IMR-90 (cell line): ENCODE measurements around the gene PALM. TPM values are rescaled to one million over a fixed set of nuclear protein-coding genes. Genes with fewer than 3 reads are reported as not detected.
A peak's percentile ranks its signal among the peaks of the same experiment; 100 is the strongest.

Experiments
- ATAC-seq: fragments of 200-7000 bp; cut with Tn5 transposase; 2 replicates; pipeline ENCODE4 v1.9.1; 2020; ENCODE audit warnings: low read depth, mild to moderate bottlenecking, moderate library complexity
- BruUV-seq: library from RNA; stranded (reverse); fragments of 400-500 nt; replicated peaks from 2 replicates; lab custom pipeline; 2021; lab: Mats Ljungman, UMichigan
- CTCF ChIA-PET: fragments of 300-600 bp; formaldehyde crosslinking; extraction: SDS; loops from one replicate; lab custom pipeline; 2021; ENCODE audit warnings: antibody characterized with exemption; lab: Yijun Ruan, JAX
- POLR2A ChIA-PET: fragments of 300-600 bp; sonication (Branson Sonifier 250); formaldehyde crosslinking; loops from one replicate; lab custom pipeline; 2022; ENCODE audit warnings: antibody characterized with exemption; ENCODE audit not compliant: unreplicated experiment; lab: Charles Lee
- DNase-seq: peaks from one replicate; pipeline ENCODE4 v3.0.0; 2013
- H2AFZ ChIP-seq: replicated peaks from 2 replicates; pipeline ENCODE3; 2013; ENCODE audit warnings: low read length, mild to moderate bottlenecking; ENCODE audit not compliant: poor library complexity
- H2AK5ac ChIP-seq: 2 replicates; pipeline ENCODE4 v1.6.1; 2013; ENCODE audit warnings: low read depth, low read length, inconsistent platforms
- H2AK9ac ChIP-seq: replicated peaks from 2 replicates; pipeline ENCODE3; 2013; ENCODE audit warnings: mild to moderate bottlenecking, low read depth, low read length, moderate library complexity; ENCODE audit not compliant: poor library complexity
- H2BK120ac ChIP-seq: 2 replicates; pipeline ENCODE4 v1.6.1; 2013; ENCODE audit warnings: low read depth, low read length, inconsistent platforms
- H2BK15ac ChIP-seq: 3 replicates; pipeline ENCODE4 v1.6.1; 2013; ENCODE audit warnings: low read depth, low read length, inconsistent platforms
- H2BK20ac ChIP-seq: 2 replicates; pipeline ENCODE4 v1.6.1; 2013; ENCODE audit warnings: low read depth, mild to moderate bottlenecking, inconsistent platforms, low read length, moderate library complexity
- H2BK5ac ChIP-seq: 2 replicates; pipeline ENCODE4 v1.6.1; 2013; ENCODE audit warnings: mild to moderate bottlenecking, low read depth, low read length, inconsistent platforms; ENCODE audit not compliant: poor library complexity, severe bottlenecking
- H3K14ac ChIP-seq: replicated peaks from 2 replicates; pipeline ENCODE4 v1.6.1; 2013; ENCODE audit warnings: low read depth, low read length, inconsistent platforms
- H3K18ac ChIP-seq: 2 replicates; pipeline ENCODE4 v1.6.1; 2013; ENCODE audit warnings: low read depth, low read length, control low read depth
- H3K23ac ChIP-seq: 2 replicates; pipeline ENCODE4 v1.6.1; 2013; ENCODE audit warnings: low read depth, low read length, inconsistent platforms
- H3K27ac ChIP-seq: 2 replicates; pipeline ENCODE4 v1.5.1; 2013; ENCODE audit warnings: mild to moderate bottlenecking, control low read depth, low read length; ENCODE audit not compliant: insufficient read depth
- H3K27me3 ChIP-seq: 2 replicates; pipeline ENCODE4 v1.6.1; 2013; ENCODE audit warnings: low read length; ENCODE audit not compliant: control insufficient read depth, insufficient read depth
- H3K36me3 ChIP-seq: 2 replicates; pipeline ENCODE4 v1.6.1; 2013; ENCODE audit warnings: low read length, mixed read lengths; ENCODE audit not compliant: control insufficient read depth, insufficient read depth
- H3K4ac ChIP-seq: 2 replicates; pipeline ENCODE4 v1.6.1; 2013; ENCODE audit warnings: low read depth, low read length, inconsistent platforms
- H3K4me1 ChIP-seq: 2 replicates; pipeline ENCODE4 v1.6.1; 2013; ENCODE audit warnings: low read length, mixed read lengths; ENCODE audit not compliant: control insufficient read depth, insufficient read depth
- H3K4me2 ChIP-seq: 2 replicates; pipeline ENCODE4 v1.6.1; 2013; ENCODE audit warnings: low read depth, mild to moderate bottlenecking, control low read depth, low read length, moderate library complexity
- H3K4me3 ChIP-seq: 2 replicates; pipeline ENCODE4 v1.5.1; 2013; ENCODE audit warnings: low read depth, mild to moderate bottlenecking, control low read depth, low read length, moderate library complexity; ENCODE audit not compliant: insufficient read depth
- H3K56ac ChIP-seq: 2 replicates; pipeline ENCODE4 v1.6.1; 2013; ENCODE audit warnings: low read length, inconsistent platforms; ENCODE audit not compliant: insufficient read depth; ENCODE audit errors: extremely low read depth
- H3K79me1 ChIP-seq, 2 experiments: 2 replicates each; pipeline ENCODE4 v1.6.1; 2013; ENCODE audit warnings: low read length in 2 of 2, inconsistent platforms in 1 of 2, low read depth in 1 of 2
- H3K9ac ChIP-seq: 2 replicates; pipeline ENCODE4 v1.6.1; 2013; ENCODE audit warnings: low read depth, low read length, control low read depth
- H3K9me1 ChIP-seq: 2 replicates; pipeline ENCODE4 v1.6.1; 2013; ENCODE audit warnings: low read length, inconsistent platforms; ENCODE audit not compliant: insufficient read depth
- H3K9me3 ChIP-seq: 2 replicates; pipeline ENCODE4 v1.6.1; 2013; ENCODE audit warnings: low read length; ENCODE audit not compliant: control insufficient read depth, insufficient read depth
- H4K20me1 ChIP-seq: 2 replicates; pipeline ENCODE4 v1.6.1; 2013; ENCODE audit warnings: low read length, inconsistent platforms; ENCODE audit not compliant: insufficient read depth
- H4K5ac ChIP-seq: 2 replicates; pipeline ENCODE4 v1.6.1; 2013; ENCODE audit warnings: mild to moderate bottlenecking, low read depth, low read length, control low read depth
- H4K8ac ChIP-seq, 2 experiments: 2 replicates each; pipeline ENCODE4 v1.6.1; 2013; ENCODE audit warnings: low read depth in 2 of 2, low read length in 2 of 2, control low read depth in 1 of 2, inconsistent platforms in 1 of 2
- H4K91ac ChIP-seq: 2 replicates; pipeline ENCODE4 v1.6.1; 2013; ENCODE audit warnings: low read depth, low read length, inconsistent platforms; ENCODE audit not compliant: insufficient read depth
- CEBPB ChIP-seq: IDR thresholded peaks from 2 replicates; pipeline ENCODE4 v1.6.1; 2012; ENCODE audit warnings: low read depth, low read length, improper control_type of control experiment
- CHD1 ChIP-seq: IDR thresholded peaks from 2 replicates; pipeline ENCODE4 v1.6.1; 2012; ENCODE audit warnings: low read depth, low read length, improper control_type of control experiment
- FOS ChIP-seq: fragments of 150-350 bp; IDR thresholded peaks from 2 replicates; pipeline ENCODE4 v1.6.1; 2016; ENCODE audit warnings: low read depth, low read length
- MAFK ChIP-seq: IDR thresholded peaks from 2 replicates; pipeline ENCODE4 v1.6.1; 2012; ENCODE audit warnings: low read depth, low read length, improper control_type of control experiment
- MAZ ChIP-seq: IDR thresholded peaks from 2 replicates; pipeline ENCODE4 v1.6.1; 2012; ENCODE audit warnings: low read depth, mild to moderate bottlenecking, low read length, improper control_type of control experiment, moderate library complexity, borderline replicate concordance
- MXI1 ChIP-seq: IDR thresholded peaks from 2 replicates; pipeline ENCODE4 v1.6.1; 2012; ENCODE audit warnings: low read depth, mild to moderate bottlenecking, low read length, moderate library complexity, borderline replicate concordance
- NFE2L2 ChIP-seq: fragments of 150-350 bp; IDR thresholded peaks from 2 replicates; pipeline ENCODE4 v1.6.1; 2016; ENCODE audit warnings: low read depth, mild to moderate bottlenecking, low read length
- POLR2A ChIP-seq: IDR thresholded peaks from 2 replicates; pipeline ENCODE4 v1.6.1; 2012; ENCODE audit warnings: mild to moderate bottlenecking, low read depth, low read length
- RAD21 ChIP-seq: IDR thresholded peaks from 2 replicates; pipeline ENCODE4 v1.6.1; 2012; ENCODE audit warnings: low read length, improper control_type of control experiment
- RCOR1 ChIP-seq: IDR thresholded peaks from 2 replicates; pipeline ENCODE4 v1.6.1; 2012; ENCODE audit warnings: mild to moderate bottlenecking, low read length, improper control_type of control experiment; ENCODE audit not compliant: insufficient replicate concordance
- SMC3 ChIP-seq: fragments of 150-350 bp; IDR thresholded peaks from 2 replicates; pipeline ENCODE4 v1.6.1; 2016; ENCODE audit warnings: low read depth, mild to moderate bottlenecking, antibody characterized with exemption, low read length, moderate library complexity
- WGBS, 2 experiments: methylation state at CpG; one replicate each; pipeline versions ENCODE4 v1.1.5 to v1.1.7; 2013; ENCODE audit warnings: missing lambda C conversion rate in 2 of 2; ENCODE audit not compliant: insufficient read length in 1 of 2; ENCODE audit errors: extremely low coverage in 2 of 2; 5-methylcytosine and 5-hydroxymethylcytosine counted together
- dilution Hi-C: fragments of 300-500 bp; cut with HindIII; formaldehyde crosslinking; loops from one replicate; pipeline ENCODE4 v1.14.3; 2018; ENCODE audit warnings: low sequenced_read_pairs; ENCODE audit not compliant: unreplicated experiment
- in situ Hi-C: fragments of 300-500 bp; cut with MboI; formaldehyde crosslinking; loops from 3 replicates; pipeline ENCODE4 v1.14.3; 2019; ENCODE audit warnings: low sequenced_read_pairs, inconsistent platforms, mixed read lengths
- intact Hi-C: fragments of 100-400 bp; cut with micrococcal nuclease; formaldehyde crosslinking; loops from 2 replicates; pipeline ENCODE4 v1.10.0; 2022
- polyA plus RNA-seq, 3 experiments: library from polyadenylated mRNA; depleted of rRNA; stranded (reverse); fragments of >200 nt; gene quantifications; 2 replicates each; pipeline ENCODE4 v1.2.3, GENCODE V29; 2012; ENCODE audit warnings: low replicate concordance in 1 of 3
- total RNA-seq: library from RNA; depleted of rRNA; stranded (reverse); fragments of >200 nt; gene quantifications from 2 replicates; pipeline ENCODE4 v1.2.3, GENCODE V29; 2012
- TF ChIP-seq, protein P1 (sequence below): fragments of 150-350 bp; IDR thresholded peaks from 2 replicates; pipeline ENCODE4 v1.6.1; 2016; ENCODE audit warnings: low read depth, mild to moderate bottlenecking, low read length, moderate library complexity, borderline replicate concordance
- TF ChIP-seq, protein P2 (sequence below): fragments of 150-350 bp; IDR thresholded peaks from 2 replicates; pipeline ENCODE4 v1.6.1; 2017; ENCODE audit warnings: mild to moderate bottlenecking, antibody characterized with exemption, low read length, low read depth
- TF ChIP-seq, protein P3 (sequence below): conservative IDR thresholded peaks from 2 replicates; pipeline ENCODE4 v1.5.1; 2012; ENCODE audit warnings: mild to moderate bottlenecking, low read depth, low read length, improper control_type of control experiment

PALM gene
- total and polyA plus RNA-seq, 2 of the 4 experiments (the other 2 are of a cell fraction) = 2.2 to 7.4 TPM

DNA sequence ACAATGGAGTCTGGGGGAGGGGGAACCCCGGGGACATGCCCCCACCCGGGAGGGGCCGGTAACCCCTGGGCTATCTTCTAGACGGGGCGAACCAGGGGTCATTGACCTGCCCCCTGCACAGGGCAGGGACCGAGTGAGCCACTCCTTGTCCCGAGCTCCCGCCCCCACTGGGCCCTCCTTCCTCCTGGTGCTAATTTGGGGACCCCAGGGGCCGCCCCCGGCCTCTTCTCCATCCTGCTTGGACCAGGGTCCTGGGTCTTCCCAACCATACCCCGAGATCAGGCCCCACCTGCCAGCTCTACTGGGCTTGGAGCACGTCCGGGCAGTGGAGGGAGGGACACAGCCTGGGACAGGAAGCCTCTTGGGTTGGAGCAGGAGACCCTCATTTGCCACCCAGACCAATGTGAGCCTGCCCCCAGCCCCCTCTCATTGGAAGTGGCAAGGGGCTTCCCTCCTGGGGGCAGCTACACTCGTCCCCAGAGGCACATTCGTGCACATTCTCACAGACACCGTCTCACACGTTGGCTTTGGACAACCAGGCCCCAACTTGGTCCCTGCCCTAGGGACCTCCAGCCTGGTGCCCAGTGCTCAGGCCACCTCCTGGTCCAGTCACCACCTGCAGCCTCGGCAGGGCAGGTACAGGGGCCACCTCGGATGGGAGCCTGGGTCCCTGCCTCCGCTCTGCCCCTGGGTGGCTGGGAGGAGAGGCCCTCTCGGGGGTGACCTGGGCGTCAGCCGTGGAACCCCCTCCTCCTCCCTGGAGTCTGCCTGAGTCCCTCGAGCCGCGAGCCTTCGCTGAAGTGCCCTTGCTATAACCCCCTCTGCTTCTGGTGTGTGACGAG, 38.9 kb downstream of the PALM start:
- Histone ChIP-seq H3K14ac (no peak overlapping the region), H3K4me3 (no peak overlapping the region), H4K5ac (no peak overlapping the region), H3K23ac (no peak overlapping the region), H2BK120ac (no peak overlapping the region), H2BK15ac (no peak overlapping the region), H2BK20ac (no peak overlapping the region), H4K91ac (no peak overlapping the region), H3K56ac (no peak overlapping the region), H2AK5ac (no peak overlapping the region), H2BK5ac (no peak overlapping the region), H3K79me1 (no peaks in the 10 kb centered on the region), H3K9me3 (peaks cover 30% of the 10 kb centered on the region), H3K9ac (no peak overlapping the region), H4K20me1 (0 out of 2 replicates have a peak, but pooled peaks cover 3% of the 10 kb centered on the region), H3K4me1 (peaks cover 10% of the 10 kb centered on the region), H2AFZ (no peak overlapping the region), H3K27ac (no peak overlapping the region), H3K36me3 (peaks cover 6% of the 10 kb centered on the region; the same call in 1 of the 2 replicates), H3K4ac (no peak overlapping the region), H3K9me1 (peaks cover 3% of the 10 kb centered on the region; the same call in 1 of the 2 replicates), H3K27me3 (no peaks in the 10 kb centered on the region), H4K8ac (no peak overlapping the region), H3K4me2 (no peak overlapping the region), H2AK9ac (no peak overlapping the region), H3K18ac (no peak overlapping the region)
- no peak for ATAC-seq
- in situ Hi-C loops = no loop called here
- intact Hi-C loops = no loop called here
- 95% methylated on average over 13 of the region's 28 CpGs; no CpG with 5 or more reads in 1 of the 2 experiments for WGBS, 2 experiments
- no peak for DNase-seq
- BruUV-seq = TSS peak; percentile 70
- ChIA-PET POLR2A (no interaction called here), CTCF (no interaction called here)
- TF ChIP-seq CEBPB (no peak), RAD21 (no peak), MAFK (no peak), FOS (no peak), SMC3 (no peak), CHD1 (no peak), POLR2A (no peak), MXI1 (no peak), RCOR1 (no peak), MAZ (no peak), NFE2L2 (no peak)
- TF ChIP-seq, protein P1, sequence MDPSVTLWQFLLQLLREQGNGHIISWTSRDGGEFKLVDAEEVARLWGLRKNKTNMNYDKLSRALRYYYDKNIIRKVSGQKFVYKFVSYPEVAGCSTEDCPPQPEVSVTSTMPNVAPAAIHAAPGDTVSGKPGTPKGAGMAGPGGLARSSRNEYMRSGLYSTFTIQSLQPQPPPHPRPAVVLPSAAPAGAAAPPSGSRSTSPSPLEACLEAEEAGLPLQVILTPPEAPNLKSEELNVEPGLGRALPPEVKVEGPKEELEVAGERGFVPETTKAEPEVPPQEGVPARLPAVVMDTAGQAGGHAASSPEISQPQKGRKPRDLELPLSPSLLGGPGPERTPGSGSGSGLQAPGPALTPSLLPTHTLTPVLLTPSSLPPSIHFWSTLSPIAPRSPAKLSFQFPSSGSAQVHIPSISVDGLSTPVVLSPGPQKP = no peak
- TF ChIP-seq, protein P2, sequence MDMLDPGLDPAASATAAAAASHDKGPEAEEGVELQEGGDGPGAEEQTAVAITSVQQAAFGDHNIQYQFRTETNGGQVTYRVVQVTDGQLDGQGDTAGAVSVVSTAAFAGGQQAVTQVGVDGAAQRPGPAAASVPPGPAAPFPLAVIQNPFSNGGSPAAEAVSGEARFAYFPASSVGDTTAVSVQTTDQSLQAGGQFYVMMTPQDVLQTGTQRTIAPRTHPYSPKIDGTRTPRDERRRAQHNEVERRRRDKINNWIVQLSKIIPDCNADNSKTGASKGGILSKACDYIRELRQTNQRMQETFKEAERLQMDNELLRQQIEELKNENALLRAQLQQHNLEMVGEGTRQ = no peak
- TF ChIP-seq, protein P3, sequence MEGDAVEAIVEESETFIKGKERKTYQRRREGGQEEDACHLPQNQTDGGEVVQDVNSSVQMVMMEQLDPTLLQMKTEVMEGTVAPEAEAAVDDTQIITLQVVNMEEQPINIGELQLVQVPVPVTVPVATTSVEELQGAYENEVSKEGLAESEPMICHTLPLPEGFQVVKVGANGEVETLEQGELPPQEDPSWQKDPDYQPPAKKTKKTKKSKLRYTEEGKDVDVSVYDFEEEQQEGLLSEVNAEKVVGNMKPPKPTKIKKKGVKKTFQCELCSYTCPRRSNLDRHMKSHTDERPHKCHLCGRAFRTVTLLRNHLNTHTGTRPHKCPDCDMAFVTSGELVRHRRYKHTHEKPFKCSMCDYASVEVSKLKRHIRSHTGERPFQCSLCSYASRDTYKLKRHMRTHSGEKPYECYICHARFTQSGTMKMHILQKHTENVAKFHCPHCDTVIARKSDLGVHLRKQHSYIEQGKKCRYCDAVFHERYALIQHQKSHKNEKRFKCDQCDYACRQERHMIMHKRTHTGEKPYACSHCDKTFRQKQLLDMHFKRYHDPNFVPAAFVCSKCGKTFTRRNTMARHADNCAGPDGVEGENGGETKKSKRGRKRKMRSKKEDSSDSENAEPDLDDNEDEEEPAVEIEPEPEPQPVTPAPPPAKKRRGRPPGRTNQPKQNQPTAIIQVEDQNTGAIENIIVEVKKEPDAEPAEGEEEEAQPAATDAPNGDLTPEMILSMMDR = no peak
- dilution Hi-C loops = no loop called here
